PC-9 (cell line): ENCODE results near the gene RELL1. TPM values are rescaled to one million over a fixed set of nuclear protein-coding genes. Genes with fewer than 3 reads are reported as not detected.

Source experiments
- BruUV-seq: library from RNA; stranded (reverse); fragments of 400-500 nt; replicated peaks from 2 replicates; lab custom pipeline; 2021; lab: Mats Ljungman, UMichigan
- CTCF ChIA-PET: fragments of 300-600 bp; sonication (Branson Sonifier 250); formaldehyde crosslinking; loops from one replicate; lab custom pipeline; 2022; ENCODE audit warnings: antibody characterized with exemption; lab: Charles Lee
- POLR2A ChIA-PET: fragments of 300-600 bp; sonication (Branson Sonifier 250); formaldehyde crosslinking; loops from one replicate; lab custom pipeline; 2022; ENCODE audit warnings: antibody characterized with exemption; ENCODE audit not compliant: unreplicated experiment; lab: Charles Lee
- DNase-seq, 2 experiments: peaks; one replicate each; pipeline versions ENCODE4 v3.0.0 to v3.0.0-alpha.2; 2015 to 2022; ENCODE audit warnings: mixed read lengths in 1 of 2
- H2AFZ ChIP-seq: fragments of 200-600 bp; sonication (generic); 2 replicates; pipeline ENCODE4 v1.8.1; 2017; ENCODE audit warnings: antibody characterized with exemption
- H3F3A ChIP-seq: fragments of 200-600 bp; sonication (generic); 2 replicates; pipeline ENCODE4 v1.8.1; 2017; ENCODE audit warnings: antibody characterized with exemption, mild to moderate bottlenecking, low read depth; ENCODE audit not compliant: insufficient read depth
- H3K27ac ChIP-seq: fragments of 200-600 bp; sonication (generic); 2 replicates; pipeline ENCODE4 v1.6.1; 2016; ENCODE audit warnings: mixed run types
- H3K27me3 ChIP-seq: fragments of 200-600 bp; sonication (generic); 2 replicates; pipeline ENCODE4 v1.6.1; 2016; ENCODE audit warnings: low read depth, mixed run types; ENCODE audit not compliant: insufficient read depth
- H3K36me3 ChIP-seq: fragments of 200-600 bp; sonication (generic); 2 replicates; pipeline ENCODE4 v1.6.1; 2016; ENCODE audit warnings: low read depth, mixed run types
- H3K4me1 ChIP-seq: fragments of 200-600 bp; sonication (generic); replicated peaks from 2 replicates; pipeline ENCODE4 v1.6.1; 2016; ENCODE audit warnings: mixed run types; ENCODE audit not compliant: insufficient read depth
- H3K4me2 ChIP-seq: fragments of 200-600 bp; sonication (generic); 2 replicates; pipeline ENCODE4 v1.6.1; 2017; ENCODE audit warnings: mixed run types
- H3K4me3 ChIP-seq: fragments of 200-600 bp; sonication (generic); 2 replicates; pipeline ENCODE4 v1.6.1; 2016; ENCODE audit warnings: mixed run types
- H3K79me2 ChIP-seq: fragments of 200-600 bp; sonication (generic); 2 replicates; pipeline ENCODE4 v1.6.1; 2017; ENCODE audit warnings: low read depth, mixed run types
- H3K9me2 ChIP-seq: fragments of 200-600 bp; sonication (generic); 2 replicates; pipeline ENCODE4 v1.8.1; 2017; ENCODE audit warnings: mild to moderate bottlenecking; ENCODE audit not compliant: insufficient read depth
- H3K9me3 ChIP-seq: fragments of 200-600 bp; sonication (generic); 2 replicates; pipeline ENCODE4 v1.8.1; 2016; ENCODE audit warnings: low read depth; ENCODE audit not compliant: insufficient read depth
- H4K20me1 ChIP-seq: fragments of 200-600 bp; sonication (generic); 2 replicates; pipeline ENCODE4 v1.8.1; 2017; ENCODE audit not compliant: insufficient read depth
- EZH2 ChIP-seq: fragments of 200-600 bp; sonication (generic); IDR thresholded peaks from 2 replicates; pipeline ENCODE4 v1.8.0; 2017; ENCODE audit warnings: antibody characterized with exemption, low read depth
- intact Hi-C: fragments of 100-400 bp; cut with micrococcal nuclease; formaldehyde crosslinking; loops from one replicate; pipeline ENCODE4 v1.10.0; 2022; ENCODE audit not compliant: unreplicated experiment
- total RNA-seq: library from RNA; stranded (reverse); gene quantifications from 2 replicates; pipeline ENCODE4 v1.2.3, GENCODE V29; 2021
- TF ChIP-seq, protein P1 (sequence below): fragments of 200-600 bp; sonication (generic); conservative IDR thresholded peaks from 2 replicates; pipeline ENCODE4 v1.6.1; 2017; ENCODE audit warnings: mixed run types, antibody characterized with exemption, mild to moderate bottlenecking, moderate library complexity

Gene RELL1
- total RNA-seq, 1 experiment from 2014 or later, result 18.5 TPM

GRCh38 chr4:37725718-37726117 is 39.5 kb upstream of the RELL1 start:
- intact Hi-C loops, result no loop called here
- POLR2A ChIA-PET, result no interaction called here
- no peaks in the 10 kb centered on the region for H3F3A ChIP-seq
- no peak overlapping the region for H3K27ac ChIP-seq
- TF ChIP-seq EZH2, result no peak
- TF ChIP-seq, protein P1, sequence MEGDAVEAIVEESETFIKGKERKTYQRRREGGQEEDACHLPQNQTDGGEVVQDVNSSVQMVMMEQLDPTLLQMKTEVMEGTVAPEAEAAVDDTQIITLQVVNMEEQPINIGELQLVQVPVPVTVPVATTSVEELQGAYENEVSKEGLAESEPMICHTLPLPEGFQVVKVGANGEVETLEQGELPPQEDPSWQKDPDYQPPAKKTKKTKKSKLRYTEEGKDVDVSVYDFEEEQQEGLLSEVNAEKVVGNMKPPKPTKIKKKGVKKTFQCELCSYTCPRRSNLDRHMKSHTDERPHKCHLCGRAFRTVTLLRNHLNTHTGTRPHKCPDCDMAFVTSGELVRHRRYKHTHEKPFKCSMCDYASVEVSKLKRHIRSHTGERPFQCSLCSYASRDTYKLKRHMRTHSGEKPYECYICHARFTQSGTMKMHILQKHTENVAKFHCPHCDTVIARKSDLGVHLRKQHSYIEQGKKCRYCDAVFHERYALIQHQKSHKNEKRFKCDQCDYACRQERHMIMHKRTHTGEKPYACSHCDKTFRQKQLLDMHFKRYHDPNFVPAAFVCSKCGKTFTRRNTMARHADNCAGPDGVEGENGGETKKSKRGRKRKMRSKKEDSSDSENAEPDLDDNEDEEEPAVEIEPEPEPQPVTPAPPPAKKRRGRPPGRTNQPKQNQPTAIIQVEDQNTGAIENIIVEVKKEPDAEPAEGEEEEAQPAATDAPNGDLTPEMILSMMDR, result no peak
- BruUV-seq, result no TSS peak
- no peaks in the 10 kb centered on the region for H3K9me3 ChIP-seq
- CTCF ChIA-PET, result no interaction called here
- no peak overlapping the region for H2AFZ ChIP-seq
- no peak overlapping the region for H3K4me3 ChIP-seq
- peaks cover 18% of the 10 kb centered on the region for H3K4me1 ChIP-seq
- no peaks in the 10 kb centered on the region for H3K79me2 ChIP-seq
- H3K9me2 ChIP-seq, result no peaks in the 10 kb centered on the region
- no peak overlapping the region for H3K4me2 ChIP-seq
- no peak for DNase-seq
- no peaks in the 10 kb centered on the region for H3K27me3 ChIP-seq
- no peaks in the 10 kb centered on the region for H4K20me1 ChIP-seq
- H3K36me3 ChIP-seq, result no peaks in the 10 kb centered on the region

DNA sequence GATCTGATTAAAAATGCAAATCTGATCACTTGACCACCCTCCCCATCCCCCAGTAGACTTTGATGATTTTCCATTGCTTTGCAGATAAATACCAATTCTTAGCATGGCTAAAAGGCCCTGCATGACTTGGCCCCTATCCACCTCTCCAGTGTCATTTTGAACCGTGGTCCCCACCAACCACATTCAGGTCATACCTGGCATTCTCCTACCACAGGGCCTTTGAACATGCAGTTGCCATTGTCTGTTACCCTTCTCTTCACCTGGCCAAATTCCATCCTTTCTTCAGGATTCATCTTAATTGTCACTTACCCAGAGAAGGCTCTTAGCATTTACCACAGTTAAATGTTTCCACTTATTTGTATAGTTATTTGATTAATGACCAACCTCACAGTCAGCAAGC is 36.9 kb upstream of the RELL1 start:
- CTCF ChIA-PET, result no interaction called here
- BruUV-seq, result no TSS peak
- intact Hi-C loops, result no loop called here

GRCh38 chr4:37721995-37722638 is 35.9 kb upstream of the RELL1 start:
- Histone ChIP-seq H3F3A (no peaks in the 10 kb centered on the region), H3K27ac (no peak overlapping the region), H3K4me3 (no peak overlapping the region), H3K27me3 (no peaks in the 10 kb centered on the region), H3K4me1 (no peaks in the 10 kb centered on the region), H4K20me1 (no peaks in the 10 kb centered on the region), H3K36me3 (no peaks in the 10 kb centered on the region), H3K79me2 (no peaks in the 10 kb centered on the region), H3K9me3 (no peaks in the 10 kb centered on the region), H3K4me2 (no peak overlapping the region), H3K9me2 (no peaks in the 10 kb centered on the region), H2AFZ (no peak overlapping the region)
- TF ChIP-seq EZH2, result no peak
- TF ChIP-seq, protein P1, result no peak
- CTCF ChIA-PET, result no interaction called here
- POLR2A ChIA-PET, result no interaction called here
- no TSS peak for BruUV-seq
- no peak for DNase-seq
- intact Hi-C loops, result no loop called here

More for the DNA sequence above, 36.9 kb upstream of the RELL1 start:
- no peak for TF ChIP-seq EZH2
- TF ChIP-seq, protein P1, result no peak
- Histone ChIP-seq H4K20me1 (no peaks in the 10 kb centered on the region), H3K27ac (no peak overlapping the region), H3K9me3 (no peaks in the 10 kb centered on the region), H3K79me2 (no peaks in the 10 kb centered on the region), H3K27me3 (no peaks in the 10 kb centered on the region), H2AFZ (no peak overlapping the region), H3K9me2 (no peaks in the 10 kb centered on the region), H3F3A (no peaks in the 10 kb centered on the region), H3K4me3 (no peak overlapping the region), H3K4me2 (no peak overlapping the region), H3K4me1 (peaks cover 7% of the 10 kb centered on the region; the same call in 1 of the 2 replicates), H3K36me3 (no peaks in the 10 kb centered on the region)
- DNase-seq, result no peak
- POLR2A ChIA-PET, result no interaction called here
